NT2/D1 (cell line): Measurements from ENCODE around the gene EGLN1.

Experiments used
- SUZ12 ChIP-seq: IDR thresholded peaks from 2 replicates; pipeline ENCODE4 v1.6.1; 2011; ENCODE audit not compliant: insufficient read length, insufficient read depth; ENCODE audit errors: extremely low read depth
- YY1 ChIP-seq: IDR thresholded peaks from 2 replicates; pipeline ENCODE4 v1.6.1; 2011; ENCODE audit not compliant: insufficient read length, insufficient read depth
- ZNF274 ChIP-seq: IDR thresholded peaks from 2 replicates; pipeline ENCODE4 v1.6.1; 2011; ENCODE audit warnings: mild to moderate bottlenecking, low read depth, low read length

- no peak for TF ChIP-seq YY1
- no peak for TF ChIP-seq ZNF274
- TF ChIP-seq SUZ12 = no peak
Measured at GRCh38 chr1:231432996-231433395, 10.9 kb upstream of the EGLN1 start.
